T-cell (primary cell): ENCODE results near the gene PDXK. TPM values are rescaled to one million over a fixed set of nuclear protein-coding genes. Genes with fewer than 3 reads are reported as not detected.

ENCODE experiments used
- ATAC-seq, 4 experiments: fragments of 200-7000 bp in 3 of 4; fragments of 150-1000 bp in 1 of 4; cut with Tn5 transposase; replicated peaks in 1 of 4; 1 replicate in 3 of 4; 2 replicates in 1 of 4; pipeline ENCODE4 v1.10.0; 2021; ENCODE audit warnings: moderate library complexity in 3 of 4, mild to moderate bottlenecking in 2 of 4, moderate number of reproducible peaks in 1 of 4
- CTCF ChIA-PET, 2 donors: fragments of 300-600 bp; sonication (Branson Sonifier 250); formaldehyde crosslinking; loops; one replicate each; lab custom pipeline; 2022; ENCODE audit warnings: antibody characterized with exemption in 2 of 2; lab: Charles Lee
- POLR2A ChIA-PET, 2 donors: fragments of 300-600 bp; sonication (Branson Sonifier 250); formaldehyde crosslinking; loops; one replicate each; lab custom pipeline; 2022; ENCODE audit warnings: antibody characterized with exemption in 2 of 2; lab: Charles Lee
- DNase-seq, 35 experiments: peaks; one replicate each; pipeline versions ENCODE4 v3.0.0 to v3.0.0-alpha.2; 2013 to 2023
- H3K27ac ChIP-seq: one replicate; pipeline ENCODE4 v1.5.1; 2013; ENCODE audit warnings: low read length
- H3K27me3 ChIP-seq, 2 experiments: replicated peaks in 1 of 2; 1 replicate in 1 of 2; 2 replicates in 1 of 2; pipeline versions ENCODE4 v1.6.1 to v1.7.0; 2013; ENCODE audit warnings: low read length in 1 of 2, mixed read lengths in 1 of 2; ENCODE audit not compliant: control insufficient read depth in 2 of 2, insufficient read depth in 2 of 2; ENCODE audit errors: extremely low read depth in 1 of 2
- H3K36me3 ChIP-seq, 2 donors: 1 replicate in 1 of 2; 2 replicates in 1 of 2; pipeline versions ENCODE4 v1.6.1 to v1.7.0; 2013; ENCODE audit warnings: low read length in 1 of 2; ENCODE audit not compliant: control insufficient read depth in 2 of 2, insufficient read depth in 1 of 2; ENCODE audit errors: extremely low read depth in 1 of 2
- H3K4me1 ChIP-seq, 2 experiments: 1 replicate in 1 of 2; 2 replicates in 1 of 2; pipeline versions ENCODE4 v1.6.1 to v1.7.0; 2013; ENCODE audit warnings: low read length in 2 of 2, mixed read lengths in 1 of 2; ENCODE audit not compliant: insufficient read depth in 2 of 2, control insufficient read depth in 1 of 2; ENCODE audit errors: extremely low read depth in 1 of 2
- H3K4me3 ChIP-seq, 2 donors: 1 replicate in 1 of 2; 2 replicates in 1 of 2; pipeline versions ENCODE4 v1.5.1 to v1.7.0; 2013; ENCODE audit warnings: mild to moderate bottlenecking in 2 of 2, low read length in 1 of 2, moderate library complexity in 1 of 2; ENCODE audit not compliant: control insufficient read depth in 1 of 2; ENCODE audit errors: extremely low read depth in 1 of 2
- H3K9me3 ChIP-seq: 2 replicates; pipeline ENCODE4 v1.7.0; 2013
- H3K27ac Mint-ChIP-seq, 2 donors: one replicate each; pipeline ENCODE4 v1.8.0; 2020 to 2021; ENCODE audit warnings: mild to moderate bottlenecking in 2 of 2, mixed read lengths in 2 of 2
- H3K27me3 Mint-ChIP-seq, 2 donors: one replicate each; pipeline ENCODE4 v1.8.0; 2021 to 2022; ENCODE audit warnings: mixed read lengths in 2 of 2
- H3K36me3 Mint-ChIP-seq: one replicate; pipeline ENCODE4 v1.8.0; 2021; ENCODE audit warnings: mixed read lengths
- H3K4me1 Mint-ChIP-seq, 3 donors: one replicate each; pipeline ENCODE4 v1.8.0; 2020 to 2022; ENCODE audit warnings: mixed read lengths in 3 of 3, mild to moderate bottlenecking in 1 of 3
- H3K4me3 Mint-ChIP-seq, 3 donors: one replicate each; pipeline ENCODE4 v1.8.0; 2020 to 2022; ENCODE audit warnings: mild to moderate bottlenecking in 3 of 3, mixed read lengths in 3 of 3, moderate library complexity in 3 of 3
- H3K9me3 Mint-ChIP-seq, 3 donors: one replicate each; pipeline ENCODE4 v1.8.0; 2020 to 2022; ENCODE audit warnings: mixed read lengths in 3 of 3
- WGBS: methylation state at CpG from one replicate; pipeline ENCODE4 v1.1.5; 2013; ENCODE audit warnings: missing lambda C conversion rate; ENCODE audit not compliant: insufficient coverage; 5-methylcytosine and 5-hydroxymethylcytosine counted together
- total RNA-seq, 35 experiments: library from RNA in 6 of 35; stranded (reverse) in 6 of 35; fragments of 120-200 nt in 1 of 35; gene quantifications; one replicate each; pipeline versions ENCODE4 v1.2.1 to v1.2.4 and lab custom pipeline; 2013 to 2026

The PDXK gene
- total RNA-seq, 5 donors from 2014 or later (not counting 1 experiment from before 2014, with no cell fraction given) = 70.8 to 100 (median 80.2) TPM

DNA sequence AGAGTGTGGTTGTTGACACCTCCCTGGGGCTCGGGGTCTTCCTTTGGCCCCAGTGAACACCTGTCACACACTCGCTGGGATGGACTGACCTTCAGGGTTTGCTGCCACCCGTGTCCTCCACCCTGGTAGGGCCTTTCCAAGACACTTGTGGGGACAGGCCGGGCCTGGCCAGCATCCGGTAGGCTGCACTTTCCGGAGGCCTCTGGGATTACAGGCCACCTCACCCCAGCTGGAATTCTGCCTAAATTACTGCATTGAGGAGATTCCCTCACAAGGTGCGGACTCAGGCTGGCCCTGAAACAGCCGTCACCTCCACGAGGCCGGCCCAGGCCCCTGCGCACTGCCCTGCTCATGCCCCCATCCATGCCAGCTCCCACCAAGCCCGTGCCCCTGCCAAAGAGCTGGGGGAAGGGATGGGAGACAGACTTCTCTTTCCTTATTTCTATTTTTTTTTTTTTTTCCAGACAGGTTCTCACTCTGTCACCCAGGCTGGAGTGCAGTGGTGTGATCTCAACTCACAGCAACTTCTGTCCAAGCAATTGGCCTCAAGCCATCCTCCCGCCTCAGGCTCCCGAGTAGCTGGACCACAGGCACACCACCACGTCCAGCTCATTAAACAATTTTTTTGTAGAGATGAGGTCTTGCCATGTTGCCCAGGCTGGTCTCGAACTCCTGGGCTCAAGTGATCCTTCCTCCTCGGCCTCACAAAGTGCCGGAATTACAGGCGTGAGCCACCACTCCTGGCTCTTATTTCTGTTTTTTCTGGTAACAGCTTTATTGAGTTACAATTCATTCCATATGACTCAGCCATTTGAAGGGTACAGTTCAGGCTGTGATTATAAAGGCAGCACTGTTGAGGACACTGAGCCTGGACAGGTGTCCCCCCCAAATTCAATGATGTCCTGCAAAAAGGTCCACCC is 45.9 kb downstream of the PDXK start:
- 89% methylated on average over 9 of the region's 19 CpGs for WGBS

DNA sequence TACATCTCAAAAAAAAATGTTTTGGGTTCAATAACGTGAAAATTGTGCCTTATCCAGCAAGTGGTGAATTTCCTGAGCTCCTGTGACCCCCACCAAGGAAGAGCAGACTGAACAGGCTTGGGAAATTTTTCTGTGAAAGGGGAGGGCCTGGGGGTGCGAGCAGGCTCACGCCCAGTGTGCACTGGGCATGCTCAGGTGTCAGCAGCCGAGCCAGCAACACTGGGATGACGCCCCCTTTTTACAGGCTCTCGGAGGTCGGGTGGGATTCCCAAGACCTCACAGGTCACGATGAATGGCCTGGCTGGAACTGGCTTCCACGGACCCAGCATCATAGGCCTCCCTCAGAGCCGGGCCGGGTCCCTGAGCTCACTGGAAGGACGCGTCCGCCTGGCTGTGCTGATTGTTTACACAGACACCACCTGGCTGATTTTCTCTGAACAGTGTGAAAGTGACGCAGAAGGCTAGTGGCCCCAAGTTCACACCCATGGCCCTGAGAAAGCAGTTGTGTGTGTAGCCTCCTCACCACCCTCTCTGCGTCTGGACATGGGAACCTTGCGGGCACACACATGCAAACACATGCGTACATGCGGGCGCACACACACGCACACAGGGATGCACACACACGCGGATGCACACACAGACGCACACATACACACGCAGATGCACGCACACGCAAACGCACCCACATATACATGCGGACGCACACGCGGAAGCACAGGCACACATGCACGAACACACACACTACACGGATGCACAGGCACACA is 48.0 kb downstream of the PDXK start:
- peaks cover 0 to 6% (median 4%) of the 10 kb centered on the region in 3 donors for H3K4me1 Mint-ChIP-seq
- peaks cover 10% of the 10 kb centered on the region for H3K36me3 Mint-ChIP-seq
- Histone ChIP-seq H3K4me3 (no peak overlapping the region), H3K27me3 (peaks cover 0 to 13% of the 10 kb centered on the region in 2 experiments), H3K9me3 (no peaks in the 10 kb centered on the region), H3K4me1 (no peaks in the 10 kb centered on the region), H3K27ac (no peak overlapping the region), H3K36me3 (no peaks in the 10 kb centered on the region)
- ChIA-PET POLR2A (no interaction called here), CTCF (no interaction called here)
- no peaks in the 10 kb centered on the region for H3K27me3 Mint-ChIP-seq
- no peak overlapping the region for H3K4me3 Mint-ChIP-seq
- ATAC-seq (no peak), DNase-seq (no peak)
- H3K27ac Mint-ChIP-seq = no peak overlapping the region
- WGBS = 93% methylated on average over 33 of the region's 34 CpGs
- H3K9me3 Mint-ChIP-seq = no peaks in the 10 kb centered on the region

More for the DNA sequence above, 45.9 kb downstream of the PDXK start:
- POLR2A ChIA-PET = interaction anchor here in 1 of 2 donors (0.5 kb wide), 1 partner anchor 28 kb away, joined by 3 read pairs; no protein-coding TSS in a partner anchor
- peaks cover 0 to 7% of the 10 kb centered on the region in 2 experiments for H3K27me3 ChIP-seq
- no peaks in the 10 kb centered on the region for H3K9me3 ChIP-seq
- H3K4me1 ChIP-seq = no peaks in the 10 kb centered on the region
- ATAC-seq = no peak
- Mint-ChIP-seq H3K27me3 (no peaks in the 10 kb centered on the region), H3K36me3 (peaks cover 3% of the 10 kb centered on the region), H3K4me3 (no peak overlapping the region), H3K9me3 (no peaks in the 10 kb centered on the region), H3K27ac (no peak overlapping the region), H3K4me1 (no peaks in the 10 kb centered on the region)
- no peak for DNase-seq
- H3K4me3 ChIP-seq = no peak overlapping the region
- no peaks in the 10 kb centered on the region for H3K36me3 ChIP-seq
- no peak overlapping the region for H3K27ac ChIP-seq
- CTCF ChIA-PET = no interaction called here

- H3K27ac ChIP-seq = no peak overlapping the region
- no peaks in the 10 kb centered on the region for H3K4me1 ChIP-seq
- ATAC-seq (no peak), DNase-seq (no peak)
- Mint-ChIP-seq H3K36me3 (peaks cover 10% of the 10 kb centered on the region), H3K9me3 (no peaks in the 10 kb centered on the region), H3K4me1 (peaks cover 0 to 6% (median 4%) of the 10 kb centered on the region in 3 donors), H3K4me3 (no peak overlapping the region), H3K27me3 (no peaks in the 10 kb centered on the region), H3K27ac (no peak overlapping the region)
- ChIA-PET CTCF (no interaction called here), POLR2A (no interaction called here)
- peaks cover 0 to 2% of the 10 kb centered on the region in 2 donors for H3K36me3 ChIP-seq
- H3K27me3 ChIP-seq = peaks cover 0 to 13% of the 10 kb centered on the region in 2 experiments
- WGBS = 89% methylated on average over 15 of the region's 15 CpGs
- H3K4me3 ChIP-seq = no peak overlapping the region
- no peaks in the 10 kb centered on the region for H3K9me3 ChIP-seq
These were observed 48.6 kb downstream of the PDXK start for GRCh38 chr21:43767498-43767983.

- no peak for DNase-seq
- H3K4me3 ChIP-seq = no peak overlapping the region
- no peak overlapping the region for H3K4me3 Mint-ChIP-seq
- H3K27ac ChIP-seq = no peak overlapping the region
- POLR2A ChIA-PET = no interaction called here
- ATAC-seq = no peak
- CTCF ChIA-PET = no interaction called here
- H3K9me3 Mint-ChIP-seq = no peaks in the 10 kb centered on the region
- peaks cover 0 to 13% of the 10 kb centered on the region in 2 experiments for H3K27me3 ChIP-seq
- 81% methylated on average over 28 of the region's 34 CpGs for WGBS
- H3K9me3 ChIP-seq = no peaks in the 10 kb centered on the region
- H3K27me3 Mint-ChIP-seq = no peaks in the 10 kb centered on the region
- peaks cover 0 to 8% of the 10 kb centered on the region in 2 donors for H3K36me3 ChIP-seq
- no peaks in the 10 kb centered on the region for H3K4me1 ChIP-seq
- H3K4me1 Mint-ChIP-seq = peaks cover 2 to 6% (median 6%) of the 10 kb centered on the region in 3 donors
- peaks cover 12% of the 10 kb centered on the region for H3K36me3 Mint-ChIP-seq
- H3K27ac Mint-ChIP-seq = no peak overlapping the region
These were observed 49.3 kb downstream of the PDXK start for GRCh38 chr21:43767984-43768867.

GRCh38 chr21:43768868-43769167 is 49.9 kb downstream of the PDXK start:
- Mint-ChIP-seq H3K9me3 (no peaks in the 10 kb centered on the region), H3K27ac (no peak overlapping the region), H3K36me3 (peaks cover 15% of the 10 kb centered on the region), H3K4me3 (no peak overlapping the region), H3K27me3 (no peaks in the 10 kb centered on the region), H3K4me1 (peaks cover 8 to 9% (median 9%) of the 10 kb centered on the region in 3 donors)
- WGBS = 86% methylated on average over 6 of the region's 8 CpGs
- ChIA-PET CTCF (interaction anchor here in 1 of 2 donors (0.5 kb wide), 1 partner anchor 495 kb away, joined by 5 read pairs; no protein-coding TSS in a partner anchor), POLR2A (no interaction called here)
- no peaks in the 10 kb centered on the region for H3K9me3 ChIP-seq
- peaks cover 0 to 13% of the 10 kb centered on the region in 2 experiments for H3K27me3 ChIP-seq
- H3K27ac ChIP-seq = no peak overlapping the region
- no peaks in the 10 kb centered on the region for H3K4me1 ChIP-seq
- H3K4me3 ChIP-seq = no peak overlapping the region
- H3K36me3 ChIP-seq = peaks cover 0 to 14% of the 10 kb centered on the region in 2 donors
- DNase-seq (no peak), ATAC-seq (no peak)
